Measurements from ENCODE around the gene ADARB1.

Gene ADARB1

GRCh38 chr21:45074818-45075595, 627 bp downstream of the ADARB1 start (continued):
- TF ChIP-seq, protein P1, sequence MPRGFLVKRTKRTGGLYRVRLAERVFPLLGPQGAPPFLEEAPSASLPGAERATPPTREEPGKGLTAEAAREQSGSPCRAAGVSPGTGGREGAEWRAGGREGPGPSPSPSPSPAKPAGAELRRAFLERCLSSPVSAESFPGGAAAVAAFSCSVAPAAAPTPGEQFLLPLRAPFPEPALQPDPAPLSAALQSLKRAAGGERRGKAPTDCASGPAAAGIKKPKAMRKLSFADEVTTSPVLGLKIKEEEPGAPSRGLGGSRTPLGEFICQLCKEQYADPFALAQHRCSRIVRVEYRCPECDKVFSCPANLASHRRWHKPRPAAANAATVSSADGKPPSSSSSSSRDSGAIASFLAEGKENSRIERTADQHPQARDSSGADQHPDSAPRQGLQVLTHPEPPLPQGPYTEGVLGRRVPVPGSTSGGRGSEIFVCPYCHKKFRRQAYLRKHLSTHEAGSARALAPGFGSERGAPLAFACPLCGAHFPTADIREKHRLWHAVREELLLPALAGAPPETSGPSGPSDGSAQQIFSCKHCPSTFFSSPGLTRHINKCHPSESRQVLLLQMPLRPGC (tag by site-specific recombination; IDR thresholded peaks at IDR 0.05), result no peak
- TF ChIP-seq ZNF416 (tag by site-specific recombination; IDR thresholded peaks at IDR 0.05) (no peak), BCL6B (tag by site-specific recombination; IDR thresholded peaks at IDR 0.05) (no peak), SP2 (tag by site-specific recombination; IDR thresholded peaks at IDR 0.05) (no peak), ZNF274 (IDR thresholded peaks at IDR 0.05; ENCODE audit: low read length) (no peak), ZNF274 (tag by site-specific recombination; IDR thresholded peaks at IDR 0.05; ENCODE audit: borderline replicate concordance) (no peak), IKZF3 (tag by site-specific recombination; IDR thresholded peaks at IDR 0.05) (no peak), ZNF362 (tag by site-specific recombination; IDR thresholded peaks at IDR 0.05) (no peak), ZFP69B (tag by site-specific recombination; IDR thresholded peaks at IDR 0.05) (no peak), ZFP41 (tag by site-specific recombination; IDR thresholded peaks at IDR 0.05; ENCODE audit: borderline replicate concordance) (no peak), ZNF248 (tag by site-specific recombination; IDR thresholded peaks at IDR 0.05) (no peak), KLF7 (tag by site-specific recombination; IDR thresholded peaks at IDR 0.05; ENCODE audit: borderline replicate concordance) (no peak), ZFHX2 (tag by site-specific recombination; conservative IDR thresholded peaks at IDR 0.05) (peak; percentile 40; the same call in 1 of the 2 replicates), MZF1 (tag by site-specific recombination; IDR thresholded peaks at IDR 0.05; ENCODE audit: borderline replicate concordance) (0 out of 2 replicates have a peak, but pooled peaks have one; percentile 32), ZBTB48 (tag by site-specific recombination; IDR thresholded peaks at IDR 0.05) (peak; percentile 95), OVOL3 (tag by site-specific recombination; IDR thresholded peaks at IDR 0.05) (no peak), ZNF521 (tag by site-specific recombination; IDR thresholded peaks at IDR 0.05) (no peak), ZBTB8A (tag by site-specific recombination; IDR thresholded peaks at IDR 0.05) (peak; percentile 93), PRDM2 (tag by site-specific recombination; IDR thresholded peaks at IDR 0.05; ENCODE audit: borderline replicate concordance) (0 out of 2 replicates have a peak, but pooled peaks have one; percentile 64), HOXD13 (CRISPR knock-in tag; IDR thresholded peaks at IDR 0.05; ENCODE audit: borderline replicate concordance) (no peak), ZNF561 (tag by site-specific recombination; IDR thresholded peaks at IDR 0.05; ENCODE audit: borderline replicate concordance) (peak; percentile 76; the same call in 1 of the 2 replicates), ZNF423 (tag by site-specific recombination; IDR thresholded peaks at IDR 0.05) (peak; percentile 97), HOXA7 (CRISPR knock-in tag; IDR thresholded peaks at IDR 0.05; ENCODE audit: borderline replicate concordance) (no peak), ZNF544 (tag by site-specific recombination; IDR thresholded peaks at IDR 0.05) (no peak), GFI1B (tag by site-specific recombination; IDR thresholded peaks at IDR 0.05) (no peak), ZNF19 (tag by site-specific recombination; IDR thresholded peaks at IDR 0.05; ENCODE audit: low read depth) (no peak), ZNF654 (tag by site-specific recombination; IDR thresholded peaks at IDR 0.05; ENCODE audit: low read depth) (no peak), ZNF747 (tag by site-specific recombination; IDR thresholded peaks at IDR 0.05) (no peak)
- TF ChIP-seq, protein P2, sequence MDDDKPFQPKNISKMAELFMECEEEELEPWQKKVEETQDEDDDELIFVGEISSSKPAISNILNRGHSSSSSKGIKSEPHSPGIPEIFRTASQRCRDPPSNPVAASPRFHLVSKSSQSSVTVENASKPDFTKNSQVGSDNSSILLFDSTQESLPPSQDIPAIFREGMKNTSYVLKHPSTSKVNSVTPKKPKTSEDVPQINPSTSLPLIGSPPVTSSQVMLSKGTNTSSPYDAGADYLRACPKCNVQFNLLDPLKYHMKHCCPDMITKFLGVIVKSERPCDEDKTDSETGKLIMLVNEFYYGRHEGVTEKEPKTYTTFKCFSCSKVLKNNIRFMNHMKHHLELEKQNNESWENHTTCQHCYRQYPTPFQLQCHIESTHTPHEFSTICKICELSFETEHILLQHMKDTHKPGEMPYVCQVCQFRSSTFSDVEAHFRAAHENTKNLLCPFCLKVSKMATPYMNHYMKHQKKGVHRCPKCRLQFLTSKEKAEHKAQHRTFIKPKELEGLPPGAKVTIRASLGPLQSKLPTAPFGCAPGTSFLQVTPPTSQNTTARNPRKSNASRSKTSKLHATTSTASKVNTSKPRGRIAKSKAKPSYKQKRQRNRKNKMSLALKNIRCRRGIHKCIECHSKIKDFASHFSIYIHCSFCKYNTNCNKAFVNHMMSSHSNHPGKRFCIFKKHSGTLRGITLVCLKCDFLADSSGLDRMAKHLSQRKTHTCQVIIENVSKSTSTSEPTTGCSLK (tag by site-specific recombination; IDR thresholded peaks at IDR 0.05), result no peak
